SH-SY5Y (cell line): ENCODE measurements around the gene LRTM2.

Experiments used
- GATA2 ChIP-seq: IDR thresholded peaks from 2 replicates; pipeline ENCODE4 v1.6.1; 2011; ENCODE audit warnings: mild to moderate bottlenecking, low read depth, low read length
- GATA3 ChIP-seq: IDR thresholded peaks from 2 replicates; pipeline ENCODE4 v1.6.1; 2011; ENCODE audit warnings: low read depth, mild to moderate bottlenecking, low read length, moderate library complexity

Gene LRTM2

GRCh38 chr12:1794440-1795090 lies 25.8 kb upstream of the LRTM2 start:
- TF ChIP-seq GATA3 (no peak), GATA2 (no peak)

- TF ChIP-seq GATA3 = no peak
These were observed 25.1 kb upstream of the LRTM2 start for GRCh38 chr12:1795221-1795784.

DNA sequence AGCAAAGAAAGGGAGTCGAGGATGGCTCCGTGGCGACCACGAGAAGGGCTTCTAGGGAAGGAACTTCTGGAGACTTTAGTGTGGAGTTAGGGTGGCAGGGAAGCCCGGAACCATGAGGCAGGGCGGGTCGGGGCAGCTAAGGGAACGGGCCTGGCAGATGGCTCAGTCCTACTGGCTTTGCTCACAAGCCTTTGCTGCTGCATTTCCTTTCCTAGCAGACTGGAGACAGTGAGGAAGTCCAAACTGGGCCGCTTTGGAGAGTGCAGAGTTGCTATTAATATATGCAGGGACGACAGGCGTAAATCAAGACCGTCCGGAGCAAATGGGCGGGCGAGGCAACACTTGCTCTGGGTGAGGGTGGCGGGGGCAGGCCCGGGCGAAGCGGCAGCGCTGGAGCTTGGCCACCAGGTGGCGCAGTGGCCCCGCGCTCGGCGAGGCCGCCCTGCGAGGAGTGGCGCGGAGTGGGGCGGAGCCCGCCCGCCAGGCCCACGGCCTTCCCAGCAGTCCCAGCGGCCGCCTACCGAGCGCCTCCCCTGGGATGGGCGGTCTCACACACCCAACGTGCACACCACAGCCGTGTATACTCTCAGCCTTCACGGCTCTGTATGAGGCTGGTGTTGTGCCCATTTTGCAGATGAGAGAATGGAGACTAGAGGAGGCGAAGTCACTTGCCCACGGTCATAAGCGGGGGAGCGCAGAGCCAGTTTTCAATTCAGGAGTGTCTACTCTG lies 24.4 kb upstream of the LRTM2 start:
- TF ChIP-seq GATA2 = no peak
- no peak for TF ChIP-seq GATA3

- TF ChIP-seq GATA3 (no peak), GATA2 (no peak)
These were observed 23.8 kb upstream of the LRTM2 start for GRCh38 chr12:1796515-1797010.

DNA sequence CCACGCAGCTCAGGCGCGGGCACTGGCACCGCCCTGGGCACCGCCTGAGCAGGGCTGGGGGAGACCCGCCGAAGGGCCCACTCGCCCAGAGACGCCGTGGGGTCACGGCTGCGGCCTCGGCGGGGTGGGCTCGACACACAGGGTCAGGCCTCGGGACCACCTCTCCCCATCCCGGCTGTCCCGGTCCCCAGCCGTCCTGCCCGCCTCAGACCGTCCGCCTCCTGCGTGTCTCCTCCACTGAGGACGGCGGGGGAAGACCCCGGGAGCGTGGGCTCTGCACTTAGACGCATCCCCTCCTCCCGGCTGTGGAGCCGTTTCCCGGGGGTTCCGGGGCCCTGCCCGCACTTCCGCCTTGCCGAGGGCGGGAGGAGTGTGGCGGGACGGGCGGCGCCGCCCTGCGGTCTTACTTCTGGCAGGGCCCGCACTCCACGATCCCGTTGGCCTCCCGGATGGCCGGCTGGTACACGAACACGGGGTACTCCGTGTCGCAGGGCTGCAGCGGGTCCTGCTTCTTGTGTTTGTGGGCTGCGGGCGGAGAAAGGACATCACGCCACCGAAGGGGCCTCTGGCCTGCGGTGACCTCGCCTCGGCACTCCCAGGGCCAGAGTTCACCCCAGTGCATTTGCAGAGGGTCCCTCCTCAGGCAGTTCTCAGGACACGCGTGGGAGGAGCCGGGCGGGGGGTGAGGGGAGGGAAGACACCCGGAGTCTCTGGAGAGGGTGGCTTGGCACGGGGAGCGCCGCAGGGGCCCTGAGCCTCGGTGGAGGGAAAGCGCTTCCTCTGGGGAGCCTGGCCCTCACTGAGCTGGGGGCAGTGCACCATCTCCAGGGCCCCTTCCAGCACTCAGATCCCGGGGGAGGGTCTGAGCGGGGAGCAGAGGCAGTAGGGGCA lies 23.1 kb upstream of the LRTM2 start:
- TF ChIP-seq GATA3 (no peak), GATA2 (no peak)

GRCh38 chr12:1797991-1798640 lies 22.2 kb upstream of the LRTM2 start:
- TF ChIP-seq GATA3 (no peak), GATA2 (no peak)

GRCh38 chr12:1798641-1799020 lies 21.7 kb upstream of the LRTM2 start:
- TF ChIP-seq GATA3 (no peak), GATA2 (no peak)

- no peak for TF ChIP-seq GATA2
These were observed 21.1 kb upstream of the LRTM2 start for GRCh38 chr12:1799051-1799881.

DNA sequence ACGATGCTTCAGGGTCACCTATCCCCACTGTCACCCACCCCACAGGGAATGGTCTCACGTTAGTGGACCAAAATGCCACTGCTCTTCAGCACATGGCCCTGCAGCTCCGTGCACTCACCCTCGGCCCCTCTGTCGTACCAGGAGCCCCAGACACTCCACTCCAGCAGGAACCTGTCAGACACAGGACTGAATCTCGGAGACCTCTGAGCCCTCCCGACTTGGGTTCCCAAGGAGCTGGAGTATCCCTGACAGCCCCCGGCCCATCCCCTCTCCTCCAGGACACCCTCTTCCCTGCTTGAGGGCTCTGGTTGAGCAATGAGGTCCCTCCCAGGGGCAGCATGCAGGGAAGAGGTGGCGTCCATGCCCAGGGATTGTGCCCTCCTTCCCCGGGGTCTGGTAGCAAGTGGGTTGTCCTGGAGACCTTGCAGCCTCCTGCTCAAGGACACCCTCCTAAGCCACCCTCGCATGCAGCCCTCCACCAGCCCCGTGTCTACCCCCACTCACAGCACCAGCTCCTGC lies 20.4 kb upstream of the LRTM2 start:
- TF ChIP-seq GATA3 (no peak), GATA2 (no peak)

GRCh38 chr12:1800401-1801302 lies 19.7 kb upstream of the LRTM2 start:
- no peak for TF ChIP-seq GATA2
- no peak for TF ChIP-seq GATA3

GRCh38 chr12:1801303-1801975 lies 18.9 kb upstream of the LRTM2 start:
- TF ChIP-seq GATA3 (no peak), GATA2 (no peak)

DNA sequence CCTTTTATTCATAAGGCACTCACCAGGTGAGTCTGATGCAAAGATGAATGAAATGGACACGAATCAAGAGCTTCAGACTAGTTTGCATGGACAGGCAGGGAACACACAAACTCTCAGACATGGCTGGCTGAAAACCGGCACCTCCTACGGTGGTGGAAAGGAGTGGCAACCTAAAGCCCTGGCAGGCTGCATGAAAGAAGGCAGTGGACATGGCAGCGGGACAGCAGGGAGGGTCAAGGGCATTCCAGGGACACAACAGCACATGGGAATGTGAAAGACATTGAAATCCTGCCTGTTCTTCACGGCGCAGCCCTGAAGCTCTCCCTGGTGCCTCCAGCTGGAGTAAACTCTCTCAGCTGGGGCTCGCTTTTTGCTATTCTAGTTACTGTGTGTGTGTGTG lies 16.6 kb upstream of the LRTM2 start:
- TF ChIP-seq GATA3 = no peak
- TF ChIP-seq GATA2 = no peak
